HepG2 (cell line): ENCODE results near the gene HCFC1R1.
A peak's percentile ranks its signal among the peaks of the same experiment; 100 is the strongest.

Experiments
- ATF1 ChIP-seq: IDR thresholded peaks from 2 replicates; pipeline ENCODE4 v1.6.1; 2016; ENCODE audit warnings: mild to moderate bottlenecking, control low read depth
- KLF12 ChIP-seq: sonication (generic); formaldehyde crosslinking; IDR thresholded peaks from 2 replicates; pipeline ENCODE4 v1.4.0; 2020; ENCODE audit warnings: missing genetic modification reagents, borderline replicate concordance
- MAFG ChIP-seq: sonication (generic); formaldehyde crosslinking; IDR thresholded peaks from 2 replicates; pipeline ENCODE4 v1.5.1; 2020; ENCODE audit warnings: mild to moderate bottlenecking, missing genetic modification reagents
- NPAS2 ChIP-seq: sonication (generic); formaldehyde crosslinking; IDR thresholded peaks from 2 replicates; pipeline ENCODE4 v1.8.0; 2022; ENCODE audit warnings: mild to moderate bottlenecking, missing genetic modification reagents, borderline replicate concordance
- THYN1 ChIP-seq: sonication (generic); formaldehyde crosslinking; IDR thresholded peaks from 2 replicates; pipeline ENCODE4 v1.8.1; 2023; ENCODE audit warnings: low read depth, mild to moderate bottlenecking, moderate library complexity, missing genetic modification reagents, borderline replicate concordance
- ZHX2 ChIP-seq, 2 experiments: sonication (generic) in 1 of 2; formaldehyde crosslinking in 1 of 2; IDR thresholded peaks; 2 replicates each; pipeline versions ENCODE4 v1.6.1 to v1.9.0; 2014 to 2022; ENCODE audit warnings: antibody characterized with exemption in 1 of 2, borderline replicate concordance in 1 of 2, inconsistent platforms in 1 of 2, low read depth in 1 of 2, missing genetic modification reagents in 1 of 2
- ZKSCAN8 ChIP-seq: IDR thresholded peaks from 2 replicates; pipeline ENCODE4 v1.6.1; 2016; ENCODE audit warnings: borderline replicate concordance, missing genetic modification reagents, missing compliant biosample characterization
- ZNF121 ChIP-seq: sonication (generic); formaldehyde crosslinking; IDR thresholded peaks from 2 replicates; pipeline ENCODE4 v1.5.0; 2020; ENCODE audit warnings: mild to moderate bottlenecking, missing genetic modification reagents

GRCh38 chr16:3027983-3028715 is 4.4 kb upstream of the HCFC1R1 start:
- TF ChIP-seq ZKSCAN8 (no peak), MAFG (CRISPR knock-in tag) (no peak), ZHX2 (IDR thresholded peaks at IDR 0.05; ENCODE audit: low read depth) (no peak), ZHX2 (CRISPR knock-in tag; IDR thresholded peaks at IDR 0.05; ENCODE audit: borderline replicate concordance) (no peak), NPAS2 (CRISPR knock-in tag) (no peak), ATF1 (no peak), KLF12 (CRISPR knock-in tag) (0 out of 2 replicates have a peak, but pooled peaks have one; percentile 38), ZNF121 (CRISPR knock-in tag) (no peak), THYN1 (CRISPR knock-in tag) (no peak)
